Fibroblast of peridontal ligament (primary cell): ENCODE results near the gene ATXN10.
A peak's percentile ranks its signal among the peaks of the same experiment; 100 is the strongest.
"Not testable (repeated sequence)": the region's sequence is repeated elsewhere in the genome, so short reads cannot be mapped to it uniquely, and the experiment has no call there.

Source experiments
- DNase-seq: peaks from one replicate; pipeline ENCODE4 v3.0.0-alpha.2; 2010; ENCODE audit errors: extremely low read depth

The ATXN10 gene

GRCh38 chr22:45709060-45709739 lies 37.6 kb downstream of the ATXN10 start:
- DNase-seq, result peak; percentile 90

- DNase-seq, result peak; percentile 63
These were observed 38.2 kb downstream of the ATXN10 start for GRCh38 chr22:45709866-45710265.

- no peak for DNase-seq
These were observed 38.8 kb downstream of the ATXN10 start for GRCh38 chr22:45710469-45710868.

GRCh38 chr22:45714390-45714789 lies 42.8 kb downstream of the ATXN10 start:
- DNase-seq, result not testable (repeated sequence)

GRCh38 chr22:45717789-45718188 lies 46.2 kb downstream of the ATXN10 start:
- DNase-seq, result peak; percentile 69

- DNase-seq, result peak; percentile 5
These were observed 46.8 kb downstream of the ATXN10 start for GRCh38 chr22:45718391-45718790.

GRCh38 chr22:45720839-45721378 lies 49.3 kb downstream of the ATXN10 start:
- DNase-seq, result no peak

- DNase-seq, result no peak
These were observed 50.4 kb downstream of the ATXN10 start for GRCh38 chr22:45722006-45722405.

- no peak for DNase-seq
These were observed 54.4 kb downstream of the ATXN10 start for GRCh38 chr22:45726081-45726480.

GRCh38 chr22:45731041-45731797 lies 59.6 kb downstream of the ATXN10 start:
- peak; percentile 27 for DNase-seq

- peak; percentile 54 for DNase-seq
These were observed 60.3 kb downstream of the ATXN10 start for GRCh38 chr22:45731798-45732495.

GRCh38 chr22:45735273-45735672 lies 63.6 kb downstream of the ATXN10 start:
- DNase-seq, result no peak

GRCh38 chr22:45738206-45738605 lies 66.6 kb downstream of the ATXN10 start:
- peak; percentile 23 for DNase-seq

- DNase-seq, result no peak
These were observed 68.6 kb downstream of the ATXN10 start for GRCh38 chr22:45740236-45740635.

- DNase-seq, result peak; percentile 69
These were observed 71.3 kb downstream of the ATXN10 start for GRCh38 chr22:45742866-45743450.

- DNase-seq, result no peak
These were observed 72.1 kb downstream of the ATXN10 start for GRCh38 chr22:45743687-45744086.

- DNase-seq, result no peak
These were observed 72.8 kb downstream of the ATXN10 start for GRCh38 chr22:45744442-45744841.

GRCh38 chr22:45750626-45751025 lies 79.0 kb downstream of the ATXN10 start:
- DNase-seq, result no peak

GRCh38 chr22:45752036-45752435 lies 80.4 kb downstream of the ATXN10 start:
- DNase-seq, result no peak

- DNase-seq, result no peak
These were observed 83.2 kb downstream of the ATXN10 start for GRCh38 chr22:45754822-45755221.

- no peak for DNase-seq
These were observed 84.9 kb downstream of the ATXN10 start for GRCh38 chr22:45756558-45756957.

- DNase-seq, result no peak
These were observed 85.4 kb downstream of the ATXN10 start for GRCh38 chr22:45757068-45757467.
